ENCODE results near the gene KCNJ12.

Gene KCNJ12

DNA sequence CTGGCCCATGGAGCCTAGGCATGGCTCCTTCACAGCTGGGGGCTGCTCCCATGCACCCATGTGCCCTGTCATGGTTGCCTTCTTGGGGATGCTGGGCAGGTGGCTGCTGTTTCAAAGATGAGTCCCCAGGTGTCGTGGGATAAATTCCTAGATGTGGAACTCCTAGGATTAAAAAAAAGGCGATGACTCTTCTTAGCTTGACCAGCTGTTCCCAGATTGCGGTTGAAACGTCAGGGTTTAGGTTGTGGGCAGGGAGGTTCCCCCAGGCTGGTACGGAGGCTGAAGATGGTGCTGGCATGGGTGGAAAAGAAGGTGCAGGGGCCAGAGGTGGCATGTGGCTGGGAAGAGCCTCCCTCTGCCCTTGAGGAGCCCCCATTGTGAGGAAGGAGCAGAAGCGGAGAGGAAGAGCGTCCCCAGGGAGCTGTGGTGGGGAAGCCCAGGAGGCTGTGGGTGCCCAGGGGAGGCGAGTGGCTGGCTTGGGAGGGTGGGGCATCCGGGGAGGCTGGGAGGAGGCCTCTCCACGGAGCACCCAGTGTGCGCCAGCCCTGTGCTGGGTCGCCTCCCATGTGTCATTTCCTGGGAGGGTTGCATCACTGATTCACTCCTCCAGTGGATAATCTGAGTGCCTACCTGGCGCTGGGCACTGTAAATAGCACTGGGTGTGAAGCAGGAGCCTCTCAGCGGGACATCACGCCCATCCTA is 7.5 kb upstream of the KCNJ12 start:
- no peak for DNase-seq (ENCODE audit: low read depth in 2 of 2)

GRCh38 chr17:21369395-21369794 is 6.8 kb upstream of the KCNJ12 start:
- DNase-seq (ENCODE audit: low read depth in 2 of 2), result no peak

DNA sequence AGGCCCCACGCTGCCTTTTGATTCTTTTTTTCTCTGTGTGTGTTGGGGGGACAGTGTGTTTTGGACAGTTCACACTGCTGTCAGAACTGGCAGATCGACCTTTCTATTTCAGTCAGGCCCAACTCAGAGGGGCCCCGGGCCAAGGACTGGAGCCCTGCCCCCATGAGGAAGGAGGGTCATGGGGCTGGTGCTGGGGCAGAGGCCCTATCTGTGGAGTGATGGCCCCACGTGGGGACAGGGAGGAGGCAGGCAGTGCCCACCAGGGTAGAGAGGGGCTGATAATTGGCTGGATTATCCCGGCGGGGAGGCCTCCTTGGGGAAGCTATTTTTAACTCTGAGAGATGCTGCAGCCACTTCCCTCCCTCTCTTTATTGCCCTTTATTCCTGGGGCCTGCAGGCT is 5.7 kb upstream of the KCNJ12 start:
- DNase-seq (ENCODE audit: low read depth in 2 of 2), result no peak

- no peak for DNase-seq (ENCODE audit: low read depth in 2 of 2)
Observed at GRCh38 chr17:21371511-21372081, 4.6 kb upstream of the KCNJ12 start.

GRCh38 chr17:21372256-21372954 is 3.8 kb upstream of the KCNJ12 start:
- DNase-seq (ENCODE audit: low read depth in 2 of 2), result no peak

- no peak for DNase-seq (ENCODE audit: low read depth in 2 of 2)
Observed at GRCh38 chr17:21373036-21373435, 3.1 kb upstream of the KCNJ12 start.

DNA sequence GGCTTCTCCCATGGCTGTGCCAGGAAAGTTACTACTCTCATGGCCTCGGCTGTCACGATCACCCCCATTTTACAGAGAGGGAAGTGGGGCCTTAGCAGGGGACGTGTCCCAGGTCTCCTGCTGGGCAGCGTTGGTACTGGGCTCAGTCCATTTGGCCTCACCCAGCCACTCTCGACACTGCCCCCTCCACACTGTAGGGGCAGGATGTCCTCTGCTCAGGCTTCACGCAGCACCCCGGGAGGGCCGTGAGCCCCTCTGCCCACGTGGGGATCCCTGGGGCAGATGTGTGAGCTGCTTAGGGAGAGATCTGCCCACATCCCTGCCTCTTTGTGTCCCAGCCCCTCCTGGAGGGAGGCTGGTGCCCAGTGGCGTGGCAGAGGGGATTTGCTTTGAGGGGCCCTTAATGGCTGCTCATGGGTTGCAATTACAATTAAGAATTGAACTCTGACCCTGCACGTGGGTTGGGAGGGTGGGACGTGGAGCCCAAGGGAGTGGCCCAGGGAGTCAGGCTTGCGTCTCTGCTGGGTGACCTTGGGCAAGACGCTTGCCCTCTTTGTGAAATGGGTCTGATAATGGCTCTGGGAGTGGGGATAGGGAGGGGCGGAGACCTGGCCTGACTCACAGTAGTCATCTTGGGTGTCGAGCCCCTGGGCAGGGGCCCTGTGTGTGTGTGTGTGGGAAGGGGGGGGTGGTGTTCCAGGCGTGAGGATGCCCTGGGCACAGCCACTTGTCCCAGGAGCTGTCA is 2.3 kb upstream of the KCNJ12 start:
- DNase-seq (ENCODE audit: low read depth in 2 of 2), result no peak

DNA sequence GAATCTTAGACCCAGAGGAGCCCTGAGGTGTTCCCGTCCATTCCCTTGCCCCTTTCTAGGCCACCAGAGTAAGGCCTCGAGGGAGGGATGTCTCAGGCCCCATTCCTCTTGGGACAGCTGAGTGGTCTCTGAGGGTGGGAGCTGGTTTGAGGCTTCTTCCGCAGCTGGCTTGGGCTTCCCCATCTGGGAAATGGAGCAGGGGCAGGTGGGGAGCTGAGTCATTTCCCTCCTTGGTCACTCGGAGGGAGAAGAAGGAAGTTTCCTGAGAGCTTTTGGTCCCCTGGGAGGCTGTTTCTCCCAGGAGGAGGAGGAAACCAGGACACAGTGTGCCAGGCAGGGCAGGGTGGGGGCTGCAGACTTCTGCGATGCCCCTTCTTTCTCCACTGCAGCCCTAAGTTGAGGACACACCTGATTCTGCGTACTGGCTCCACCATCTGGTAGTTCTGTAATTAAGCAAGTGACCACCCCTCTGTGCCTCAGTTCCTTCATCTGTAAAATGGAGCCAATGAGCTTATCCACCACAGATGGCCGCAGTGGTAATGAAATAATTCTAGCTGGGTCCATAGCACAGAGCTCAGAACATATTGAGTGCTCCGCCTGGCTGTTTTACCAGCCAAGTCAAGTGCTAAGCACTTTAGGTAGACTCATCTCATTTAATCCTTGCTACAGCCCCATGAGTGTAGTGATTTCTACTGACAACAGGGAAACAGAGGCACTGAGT is 1.6 kb upstream of the KCNJ12 start:
- DNase-seq (ENCODE audit: low read depth in 2 of 2), result no peak

GRCh38 chr17:21375162-21375560 is 996 bp upstream of the KCNJ12 start:
- no peak for DNase-seq (ENCODE audit: low read depth in 2 of 2)

- no peak for DNase-seq (ENCODE audit: low read depth in 2 of 2)
Observed at GRCh38 chr17:21375757-21376080, 438 bp upstream of the KCNJ12 start.

DNA sequence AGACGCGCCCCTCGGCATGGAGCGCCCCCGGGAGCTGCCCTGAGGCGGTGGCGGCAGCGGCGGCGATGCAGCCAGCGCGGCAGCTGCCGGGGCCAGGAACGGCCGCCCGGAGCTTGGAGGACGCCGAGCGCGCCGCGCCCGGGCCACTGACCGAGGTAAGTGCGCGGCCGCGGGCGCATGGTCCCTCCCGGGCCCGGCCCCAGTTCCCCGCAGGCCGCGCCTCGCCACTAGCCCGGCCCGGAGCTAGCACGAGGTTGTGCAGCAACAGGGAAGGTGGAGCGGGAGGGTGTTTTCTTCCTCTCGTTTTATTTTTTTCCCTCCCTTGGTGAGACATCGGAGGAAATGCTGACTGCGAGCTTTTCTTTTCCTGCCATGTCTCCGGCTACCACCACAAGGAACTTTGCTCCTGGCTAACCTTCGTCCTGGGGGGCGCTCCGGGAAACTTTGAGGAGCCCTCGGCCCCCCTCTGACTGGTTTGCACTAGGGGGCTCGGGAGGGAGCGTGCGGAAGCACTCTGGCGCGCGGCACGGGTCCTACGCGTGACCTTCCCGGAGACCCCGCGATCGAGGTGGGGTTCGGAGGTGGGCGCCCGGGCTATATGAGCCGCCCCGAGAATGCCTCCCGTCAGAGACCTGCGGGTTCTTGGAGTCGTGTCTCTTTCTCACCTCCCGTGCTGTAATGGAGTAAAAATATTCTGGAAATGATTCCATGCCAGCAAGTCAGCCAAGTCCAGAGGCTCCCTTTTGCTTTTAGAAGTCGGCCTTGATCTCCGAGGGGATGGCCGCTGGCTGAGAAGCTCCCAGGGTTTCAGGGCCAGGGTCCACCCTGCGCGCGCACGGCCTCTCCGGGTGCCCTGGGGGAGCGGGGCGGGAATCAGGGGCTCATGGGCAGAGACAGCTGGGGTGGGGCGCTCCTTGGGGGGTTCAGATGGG is 868 bp downstream of the KCNJ12 start:
- DNase-seq (ENCODE audit: low read depth in 2 of 2), result no peak

- no peak for DNase-seq (ENCODE audit: low read depth in 2 of 2)
Observed at GRCh38 chr17:21377705-21378396, 1.7 kb downstream of the KCNJ12 start.

- no peak for DNase-seq (ENCODE audit: low read depth in 2 of 2)
Observed at GRCh38 chr17:21378553-21378952, 2.4 kb downstream of the KCNJ12 start.

GRCh38 chr17:21379080-21379711 is 3.0 kb downstream of the KCNJ12 start:
- no peak for DNase-seq (ENCODE audit: low read depth in 2 of 2)

GRCh38 chr17:21380659-21381058 is 4.5 kb downstream of the KCNJ12 start:
- DNase-seq (ENCODE audit: low read depth in 2 of 2), result no peak

- no peak for DNase-seq (ENCODE audit: low read depth in 2 of 2)
Observed at GRCh38 chr17:21381076-21381706, 5.0 kb downstream of the KCNJ12 start.

- DNase-seq (ENCODE audit: low read depth in 2 of 2), result no peak
Observed at GRCh38 chr17:21382560-21383495, 6.7 kb downstream of the KCNJ12 start.

GRCh38 chr17:21385281-21385845 is 9.2 kb downstream of the KCNJ12 start:
- no peak for DNase-seq (ENCODE audit: low read depth in 2 of 2)

All from stimulated activated CD8-positive, alpha-beta memory T cell treated with anti-CD3 and anti-CD28 coated beads, Interleukin-7, amount 100 ng/mL, for 4 hours (primary cell).